HCT116 (cell line): Measurements from ENCODE around the gene CPT1B. TPM values are rescaled to one million over a fixed set of nuclear protein-coding genes. Genes with fewer than 3 reads are reported as not detected.

ENCODE experiments used
- ATAC-seq: fragments of 200-7000 bp; cut with Tn5 transposase; 2 replicates; pipeline ENCODE4 v1.9.1; 2020; ENCODE audit warnings: mild to moderate bottlenecking, moderate library complexity
- BruUV-seq: library from RNA; stranded (reverse); fragments of 400-500 nt; replicated peaks from 2 replicates; lab custom pipeline; 2021; lab: Mats Ljungman, UMichigan
- CTCF ChIA-PET: fragments of 300-600 bp; sonication (Branson Sonifier 250); formaldehyde crosslinking; loops from one replicate; lab custom pipeline; 2021; ENCODE audit warnings: antibody characterized with exemption; lab: Charles Lee
- POLR2A ChIA-PET: fragments of 300-600, 350-600 bp; sonication (Branson Sonifier 250); formaldehyde crosslinking; loops from one replicate; lab custom pipeline; 2021; ENCODE audit warnings: antibody characterized with exemption; lab: Charles Lee
- RAD21 ChIA-PET, 2 experiments: fragments of 300-600 bp; sonication (Branson Sonifier 250); formaldehyde crosslinking; loops; one replicate each; lab custom pipeline; 2023; ENCODE audit warnings: low total read pairs in 2 of 2; ENCODE audit not compliant: uncharacterized antibody in 2 of 2, unreplicated experiment in 2 of 2, low non-redundant PET in 1 of 2; lab: Charles Lee
- DNase-seq: peaks from one replicate; pipeline ENCODE4 v3.0.0-alpha.2; 2010; ENCODE audit warnings: low read depth, low spot score
- H2AFZ ChIP-seq: fragments of 200-600 bp; shearing (Covaris generic), sonication (generic); 2 replicates; pipeline ENCODE4 v1.6.1; 2017; ENCODE audit warnings: low read depth, mixed run types, mixed read lengths, antibody characterized with exemption, low read length; ENCODE audit not compliant: poor library complexity, severe bottlenecking
- H3K27ac ChIP-seq: 2 replicates; pipeline ENCODE4 v1.5.1; 2012; ENCODE audit warnings: low read depth, low read length
- H3K27me3 ChIP-seq: fragments of 200-600 bp; sonication (generic); 2 replicates; pipeline ENCODE4 v1.6.1; 2016; ENCODE audit warnings: mixed run types, low read length, mixed read lengths; ENCODE audit not compliant: insufficient read depth
- H3K36me3 ChIP-seq, 2 experiments: fragments of 200-500 bp in 1 of 2; fragments of 200-600 bp in 1 of 2; sonication (Bioruptor generic) in 1 of 2; sonication (generic) in 1 of 2; 2 replicates each; pipeline versions ENCODE4 v1.5.1 to v1.6.1; 2014 to 2016; ENCODE audit warnings: low read length in 2 of 2, inconsistent platforms in 1 of 2, mixed read lengths in 1 of 2, mixed run types in 1 of 2; ENCODE audit not compliant: insufficient read depth in 2 of 2, control insufficient read depth in 1 of 2
- H3K4me1 ChIP-seq, 2 experiments: fragments of 200-600 bp in 1 of 2; sonication (generic) in 1 of 2; 2 replicates each; pipeline versions ENCODE4 v1.5.1 to v1.6.1; 2012 to 2017; ENCODE audit warnings: low read length in 2 of 2, inconsistent platforms in 1 of 2, mild to moderate bottlenecking in 1 of 2, mixed read lengths in 1 of 2, mixed run types in 1 of 2, moderate library complexity in 1 of 2; ENCODE audit not compliant: insufficient read depth in 2 of 2, control insufficient read depth in 1 of 2
- H3K4me2 ChIP-seq: fragments of 200-600 bp; sonication (generic); 2 replicates; pipeline ENCODE4 v1.6.1; 2017; ENCODE audit warnings: mixed run types, low read length, mixed read lengths
- H3K4me3 ChIP-seq, 2 experiments: fragments of 200-600 bp in 1 of 2; sonication (generic) in 1 of 2; replicated peaks in 1 of 2; 2 replicates each; pipeline ENCODE4 v1.5.1; 2011 to 2016; ENCODE audit warnings: low read length in 2 of 2, control low read depth in 1 of 2, low read depth in 1 of 2, mild to moderate bottlenecking in 1 of 2, mixed read lengths in 1 of 2, mixed run types in 1 of 2
- H3K79me2 ChIP-seq: fragments of 200-600 bp; sonication (generic); 2 replicates; pipeline ENCODE4 v1.6.1; 2017; ENCODE audit warnings: mild to moderate bottlenecking, mixed run types, low read length, moderate library complexity, mixed read lengths; ENCODE audit not compliant: insufficient read depth
- H3K9ac ChIP-seq: fragments of 200-600 bp; sonication (generic); 2 replicates; pipeline ENCODE4 v1.6.1; 2016; ENCODE audit warnings: low read length, mixed read lengths
- H3K9me2 ChIP-seq: fragments of 200-600 bp; sonication (generic), shearing (Covaris generic); 2 replicates; pipeline ENCODE4 v1.6.1; 2017; ENCODE audit warnings: mixed run types, mild to moderate bottlenecking, moderate library complexity; ENCODE audit not compliant: insufficient read depth
- H3K9me3 ChIP-seq, 2 experiments: fragments of 200-500 bp in 1 of 2; fragments of 200-600 bp in 1 of 2; sonication (Bioruptor generic) in 1 of 2; sonication (generic) in 1 of 2; 2 replicates each; pipeline ENCODE4 v1.6.1; 2014 to 2017; ENCODE audit warnings: low read length in 2 of 2, mixed read lengths in 2 of 2, inconsistent platforms in 1 of 2, low read depth in 1 of 2, mild to moderate bottlenecking in 1 of 2, mixed run types in 1 of 2, moderate library complexity in 1 of 2; ENCODE audit not compliant: control insufficient read depth in 1 of 2, insufficient read depth in 1 of 2
- H4K20me1 ChIP-seq: fragments of 200-600 bp; sonication (generic), shearing (Covaris generic); 2 replicates; pipeline ENCODE4 v1.6.1; 2017; ENCODE audit warnings: mixed run types, mild to moderate bottlenecking, moderate library complexity; ENCODE audit not compliant: insufficient read depth
- CTCF ChIP-seq, 3 experiments: fragments of 200-600 bp in 1 of 3; sonication (generic) in 1 of 3; IDR thresholded peaks in 2 of 3; conservative IDR thresholded peaks in 1 of 3; 2 replicates each; pipeline ENCODE4 v1.5.1; 2012 to 2017; ENCODE audit warnings: low read depth in 2 of 3, low read length in 2 of 3, antibody characterized with exemption in 1 of 3, borderline replicate concordance in 1 of 3, control low read depth in 1 of 3, mild to moderate bottlenecking in 1 of 3, mixed read lengths in 1 of 3, mixed run types in 1 of 3, moderate library complexity in 1 of 3; ENCODE audit not compliant: insufficient read depth in 1 of 3
- POLR2AphosphoS5 ChIP-seq: IDR thresholded peaks from 2 replicates; pipeline ENCODE4 v1.6.1; 2011; ENCODE audit warnings: mild to moderate bottlenecking, low read depth, low read length, moderate library complexity
- ZBTB33 ChIP-seq: IDR thresholded peaks from 2 replicates; pipeline ENCODE4 v1.6.1; 2011; ENCODE audit warnings: mild to moderate bottlenecking, low read length, moderate library complexity; ENCODE audit not compliant: insufficient replicate concordance; ENCODE audit errors: extremely low read depth
- intact Hi-C: fragments of 100-400 bp; cut with micrococcal nuclease; formaldehyde crosslinking; loops from 2 replicates; pipeline ENCODE4 v1.10.0; 2022
- total RNA-seq: library from RNA; stranded (reverse); gene quantifications from one replicate; pipeline ENCODE4 v1.2.1, GENCODE V29; 2021; ENCODE audit not compliant: unreplicated experiment

CPT1B gene
- total RNA-seq, 1 experiment from 2014 or later: 35.1 TPM

- peak overlapping the region; percentile 77 for H3K4me2 ChIP-seq
- RAD21 ChIA-PET: no interaction called here
- ATAC-seq (peak; percentile 33), DNase-seq (no peak)
- H3K9me3 ChIP-seq: no peaks in the 10 kb centered on the region
- no peak for TF ChIP-seq ZBTB33
- no peak for TF ChIP-seq POLR2AphosphoS5
- no peak for TF ChIP-seq CTCF (IDR thresholded peaks at IDR 0.05 in 2 of 3, conservative IDR thresholded peaks at IDR 0.05 in 1 of 3; ENCODE audit: borderline replicate concordance in 1 of 3, insufficient read depth in 1 of 3, low read depth in 2 of 3, low read length in 2 of 3)
- peak overlapping the region; percentile 53 for H3K9ac ChIP-seq
- CTCF ChIA-PET: interaction anchor here (1.0 to 1.8 kb wide), 2 partner anchors 9 to 19 kb away, joined by 3 to 6 read pairs; partner anchors contain the start of gene SCO2
- peak overlapping the region; percentile 27; the same call in 1 of the 2 replicates for H3K27ac ChIP-seq
- BruUV-seq: TSS peak; percentile 81
- H3K4me3 ChIP-seq: no peak overlapping the region; a peak in 1 of 4 replicates
- POLR2A ChIA-PET: interaction anchor here (1.6 to 1.9 kb wide), 3 partner anchors 10 to 15 kb away, joined by 5 to 7 read pairs (median 7); partner anchors contain the start of gene TYMP
- H3K9me2 ChIP-seq: no peaks in the 10 kb centered on the region
- H3K4me1 ChIP-seq: peaks cover 13 to 39% of the 10 kb centered on the region in 2 experiments; a peak in 3 of 4 replicates
- intact Hi-C loops: no loop called here
- H2AFZ ChIP-seq: peak overlapping the region; percentile 94
- no peaks in the 10 kb centered on the region for H4K20me1 ChIP-seq
- no peaks in the 10 kb centered on the region for H3K27me3 ChIP-seq
- no peaks in the 10 kb centered on the region for H3K79me2 ChIP-seq
- H3K36me3 ChIP-seq: no peaks in the 10 kb centered on the region
These were observed 33.4 kb downstream of the CPT1B start for GRCh38 chr22:50544746-50545253.
